GM18909 (cell line): Measurements from ENCODE around the gene C1orf232.

Source experiments
- ATAC-seq: cut with Tn5 transposase; IDR thresholded peaks from one replicate; pipeline ENCODE4 v1.9.1; 2021; ENCODE audit warnings: mild to moderate bottlenecking; ENCODE audit not compliant: unreplicated experiment, poor library complexity

C1orf232 gene

GRCh38 chr1:26180010-26180506 lies 11.3 kb upstream of the C1orf232 start:
- ATAC-seq: no peak

GRCh38 chr1:26177182-26177684 lies 8.5 kb upstream of the C1orf232 start, which contains the start of gene CNKSR1:
TSS of gene CNKSR1 (plus strand) at chr1:26177491. CDS start at chr1:26177548, 57 bp downstream.
- no peak for ATAC-seq

GRCh38 chr1:26175346-26175745 lies 6.6 kb upstream of the C1orf232 start:
- no peak for ATAC-seq

GRCh38 chr1:26171084-26172072 lies 2.6 kb upstream of the C1orf232 start, which contains the start of gene ZNF593OS:
TSS of gene ZNF593OS (minus strand) at chr1:26171832. CDS start at chr1:26171661, 171 bp downstream.
- no peak for ATAC-seq

GRCh38 chr1:26170472-26170821 lies 1.7 kb upstream of the C1orf232 start:
- ATAC-seq: no peak

- ATAC-seq: peak; percentile 92
These were observed 1.1 kb upstream of the C1orf232 start, which contains the start of gene ZNF593 for GRCh38 chr1:26169669-26170471. TSS of gene ZNF593 (plus strand) at chr1:26169908. CDS start at chr1:26169984, 76 bp downstream.

GRCh38 chr1:26169198-26169554 lies 413 bp upstream of the C1orf232 start:
- no peak for ATAC-seq

GRCh38 chr1:26166719-26167281 lies 2.0 kb downstream of the C1orf232 start:
- ATAC-seq: no peak

GRCh38 chr1:26164861-26165842 lies 3.6 kb downstream of the C1orf232 start:
- ATAC-seq: no peak

- no peak for ATAC-seq
These were observed 4.5 kb downstream of the C1orf232 start for GRCh38 chr1:26164036-26164860.

GRCh38 chr1:26163684-26164035 lies 5.1 kb downstream of the C1orf232 start:
- ATAC-seq: no peak

- ATAC-seq: no peak
These were observed 6.5 kb downstream of the C1orf232 start for GRCh38 chr1:26162220-26162709.

- no peak for ATAC-seq
These were observed 7.1 kb downstream of the C1orf232 start for GRCh38 chr1:26161415-26162219.

- no peak for ATAC-seq
These were observed 8.0 kb downstream of the C1orf232 start for GRCh38 chr1:26160527-26161414.

- no peak for ATAC-seq
These were observed 9.1 kb downstream of the C1orf232 start for GRCh38 chr1:26159743-26160039.

- no peak for ATAC-seq
These were observed 9.6 kb downstream of the C1orf232 start, which contains the start of gene FAM110D for GRCh38 chr1:26158908-26159742. TSS of gene FAM110D (plus strand) at chr1:26159079. CDS start at chr1:26161292, 2,213 bp downstream.
